ENCODE data around the gene TXNRD1.
"Not testable (repeated sequence)": the region's sequence is repeated elsewhere in the genome, so short reads cannot be mapped to it uniquely, and the experiment has no call there.

Gene TXNRD1

DNA sequence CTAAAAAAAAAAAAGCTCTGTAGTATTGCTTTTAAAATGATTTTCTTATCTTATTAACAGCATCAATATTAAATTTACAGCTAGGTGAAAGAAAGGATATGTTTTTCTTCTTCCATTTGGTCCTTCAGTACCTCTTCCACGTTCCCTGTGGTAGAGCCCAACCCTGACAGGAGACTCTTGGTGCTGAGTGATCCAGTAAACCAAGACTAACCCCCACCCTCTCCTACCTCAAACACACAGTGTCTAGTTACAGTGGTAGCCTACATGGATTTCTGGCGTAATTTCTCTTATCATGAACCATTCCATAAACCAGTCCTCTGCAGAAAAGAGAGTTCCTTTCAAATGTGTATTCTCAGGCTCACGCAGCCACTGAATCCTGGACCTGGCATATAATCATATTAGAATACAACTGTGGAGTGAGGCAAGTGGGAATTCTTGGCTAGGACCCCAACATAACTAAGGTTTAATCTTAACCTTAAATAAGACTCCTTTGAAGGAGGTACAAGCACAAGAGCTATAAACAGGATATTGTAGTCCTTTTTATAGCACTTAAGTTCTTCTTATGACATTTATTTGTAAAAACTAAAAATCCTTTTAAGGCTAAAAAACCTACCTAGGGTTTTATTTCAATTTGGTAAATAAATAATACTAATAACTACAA is 27.1 kb downstream of the TXNRD1 start:
- DNase-seq: no peak

DNA sequence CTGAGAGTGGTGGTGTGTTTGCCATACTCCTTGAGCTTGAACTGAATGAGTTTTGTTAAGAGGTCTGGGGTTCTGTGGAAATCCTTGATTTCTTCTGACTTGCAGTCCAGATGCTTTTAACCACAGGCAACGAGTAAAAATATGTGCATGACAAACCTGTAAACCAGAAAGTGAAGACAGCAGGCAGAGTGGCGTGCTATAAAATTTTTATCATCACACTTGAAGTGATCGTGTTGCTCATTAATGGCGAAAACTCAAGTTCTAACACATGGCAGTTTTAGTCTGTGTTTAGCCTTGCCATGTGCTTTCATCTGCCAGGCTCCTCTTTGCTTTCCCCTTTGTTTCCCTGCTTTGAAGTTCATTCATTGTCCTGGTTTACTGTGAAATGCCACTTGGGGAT is 28.0 kb downstream of the TXNRD1 start:
- no peak for DNase-seq

DNA sequence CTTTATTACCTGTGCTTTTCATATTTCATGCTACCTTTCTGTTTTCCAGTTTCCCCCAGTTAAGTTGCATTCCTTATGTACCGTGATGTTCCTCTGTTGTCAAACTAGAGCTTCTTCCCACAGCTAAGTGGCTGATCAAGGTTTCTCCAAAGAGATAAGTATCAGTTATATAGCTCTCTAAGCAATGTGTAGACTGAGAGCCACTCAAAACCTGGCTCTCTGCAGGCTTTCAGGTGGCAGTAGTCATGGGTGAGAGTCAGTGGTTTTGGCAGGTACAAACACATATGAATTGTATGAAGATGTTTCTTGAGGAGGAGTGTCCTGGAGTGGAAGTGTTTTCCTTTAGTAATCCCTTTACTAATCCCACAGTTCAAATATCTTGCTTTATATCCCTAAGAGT is 28.4 kb downstream of the TXNRD1 start:
- DNase-seq: no peak

DNA sequence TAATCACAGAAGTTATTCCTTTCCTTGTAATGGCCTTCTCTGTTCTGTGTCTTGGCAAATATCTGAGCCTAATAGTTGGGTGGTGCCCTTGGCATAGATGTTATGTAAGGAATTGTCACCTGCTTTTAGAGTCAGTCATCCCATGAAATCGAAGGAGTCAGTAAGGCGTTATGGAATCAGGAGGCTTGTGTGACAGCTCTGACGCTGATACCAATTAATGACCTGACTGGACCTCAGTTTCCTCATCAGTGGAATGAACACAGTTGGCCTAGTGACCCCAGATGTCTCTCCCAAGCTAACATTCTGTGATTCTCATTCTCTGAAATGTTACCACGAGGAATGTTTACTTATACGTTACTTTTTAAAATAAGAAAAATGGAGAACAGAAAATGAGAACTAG is 32.1 kb downstream of the TXNRD1 start:
- DNase-seq: no peak

DNA sequence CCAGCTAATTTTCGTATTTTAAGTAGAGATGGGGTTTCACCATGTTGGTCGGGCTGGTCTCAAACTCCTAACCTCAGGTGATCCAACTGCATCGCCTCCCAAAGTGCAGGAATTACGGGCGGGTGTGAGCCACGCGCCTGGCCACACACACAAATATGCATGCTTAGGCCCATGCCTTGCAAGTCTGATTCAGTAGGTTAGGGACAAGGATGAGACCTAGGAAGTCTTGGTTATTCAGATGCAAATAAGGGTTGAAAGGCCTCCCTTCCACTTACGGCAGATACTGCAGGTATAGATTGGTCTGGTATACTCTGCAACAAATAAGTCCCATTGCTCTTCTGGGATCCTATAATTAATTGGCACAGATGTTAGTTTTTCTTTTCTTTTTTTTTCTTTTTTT is 32.9 kb downstream of the TXNRD1 start:
- DNase-seq: no peak

DNA sequence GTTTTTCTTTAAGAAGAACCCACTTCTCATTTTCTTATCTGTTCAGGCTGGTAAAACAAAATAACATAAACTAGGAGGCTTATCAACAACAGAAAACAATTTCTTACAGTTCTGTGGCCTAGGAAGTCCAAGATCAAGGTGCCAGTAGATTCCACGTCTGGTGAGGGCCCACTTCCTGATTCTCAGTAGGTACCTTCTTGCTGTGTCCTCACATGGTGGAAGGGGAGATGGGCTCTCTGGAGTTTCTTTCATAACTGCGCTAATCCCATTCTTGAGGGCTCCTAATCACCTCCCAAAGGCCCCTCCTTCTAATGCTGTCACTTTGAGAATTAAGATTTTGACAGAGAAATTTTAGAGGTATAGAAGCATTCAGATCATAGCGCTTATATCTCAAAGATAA is 33.4 kb downstream of the TXNRD1 start:
- DNase-seq: no peak

DNA sequence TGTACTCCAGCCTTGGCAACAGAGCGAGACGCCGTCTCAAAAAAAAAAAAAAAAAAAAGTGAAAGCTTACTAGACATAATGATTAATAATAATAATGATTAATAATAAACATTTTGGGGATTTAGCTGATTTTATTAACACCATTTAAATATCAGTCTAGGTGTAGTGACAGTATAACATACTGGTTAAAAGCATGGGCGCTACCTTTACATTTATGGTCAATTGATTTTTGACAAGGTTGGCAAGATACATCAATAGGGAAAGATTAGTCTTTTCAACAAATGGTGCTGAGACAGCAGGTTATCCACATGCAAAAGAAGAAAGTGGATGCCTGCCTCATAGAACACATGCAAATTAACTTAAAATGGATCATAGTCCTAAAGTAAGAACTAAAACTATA is 34.3 kb downstream of the TXNRD1 start:
- DNase-seq: no peak

DNA sequence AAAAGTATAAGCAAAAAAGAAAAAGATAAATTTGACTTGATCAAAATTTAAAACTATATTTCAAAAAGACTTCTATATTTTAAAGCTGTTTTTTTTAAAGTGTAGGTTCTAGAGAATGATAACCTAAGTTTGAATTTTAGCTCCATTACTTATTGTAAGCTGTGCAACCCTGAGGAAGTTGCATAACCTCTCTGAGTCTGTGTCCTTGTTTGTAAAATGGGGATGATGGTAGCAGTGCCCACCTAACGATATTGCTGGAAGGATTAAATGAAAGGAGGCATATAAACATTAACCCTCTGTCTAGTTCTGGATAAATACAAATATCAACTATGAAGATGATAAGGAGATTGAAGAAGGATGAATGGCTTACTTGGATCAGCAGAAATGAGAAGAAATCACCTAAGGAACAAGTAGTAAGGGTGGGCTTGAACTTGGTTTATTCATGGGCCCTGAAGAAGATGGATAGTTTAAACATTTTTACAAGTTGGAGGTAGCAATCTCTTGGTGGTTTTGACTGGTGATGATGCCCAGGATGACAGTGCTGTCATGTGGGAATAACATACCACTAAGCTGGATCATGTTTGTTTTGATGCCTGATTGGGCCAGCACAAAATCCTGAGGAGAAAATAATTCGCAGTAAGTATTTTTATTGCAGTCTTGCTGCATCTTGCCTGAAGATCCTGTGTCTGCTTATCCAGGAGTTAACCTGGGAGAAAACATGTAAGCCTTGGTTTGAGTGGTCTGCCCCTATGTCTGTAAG is 35.0 kb downstream of the TXNRD1 start:
- no peak for DNase-seq

DNA sequence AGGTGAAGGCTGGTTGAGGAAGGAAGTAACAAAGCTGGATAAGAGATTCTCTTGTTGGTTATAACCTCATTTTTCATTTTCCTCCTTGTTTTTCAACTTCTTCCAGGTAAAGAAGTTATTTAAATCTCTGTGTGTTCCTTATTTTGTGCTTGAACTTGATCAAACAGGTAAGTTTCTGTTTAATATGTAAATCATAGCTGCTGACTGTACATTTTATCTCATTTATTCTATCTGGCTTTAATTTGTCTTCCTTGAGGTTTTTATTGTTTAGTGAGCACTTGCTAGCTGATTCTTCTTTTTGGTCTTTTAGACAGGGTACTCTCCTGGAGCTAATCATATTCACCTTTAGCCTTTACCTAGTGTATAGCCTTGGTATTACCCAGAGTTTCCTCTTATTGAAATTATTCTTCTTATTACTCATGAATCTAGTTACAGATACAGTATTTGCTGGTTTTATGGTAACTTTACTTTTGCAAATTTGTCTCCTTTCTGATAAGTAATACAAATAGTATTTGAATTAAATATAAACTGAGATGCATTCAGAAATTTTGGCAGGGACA is 42.4 kb downstream of the TXNRD1 start:
- DNase-seq: no peak

DNA sequence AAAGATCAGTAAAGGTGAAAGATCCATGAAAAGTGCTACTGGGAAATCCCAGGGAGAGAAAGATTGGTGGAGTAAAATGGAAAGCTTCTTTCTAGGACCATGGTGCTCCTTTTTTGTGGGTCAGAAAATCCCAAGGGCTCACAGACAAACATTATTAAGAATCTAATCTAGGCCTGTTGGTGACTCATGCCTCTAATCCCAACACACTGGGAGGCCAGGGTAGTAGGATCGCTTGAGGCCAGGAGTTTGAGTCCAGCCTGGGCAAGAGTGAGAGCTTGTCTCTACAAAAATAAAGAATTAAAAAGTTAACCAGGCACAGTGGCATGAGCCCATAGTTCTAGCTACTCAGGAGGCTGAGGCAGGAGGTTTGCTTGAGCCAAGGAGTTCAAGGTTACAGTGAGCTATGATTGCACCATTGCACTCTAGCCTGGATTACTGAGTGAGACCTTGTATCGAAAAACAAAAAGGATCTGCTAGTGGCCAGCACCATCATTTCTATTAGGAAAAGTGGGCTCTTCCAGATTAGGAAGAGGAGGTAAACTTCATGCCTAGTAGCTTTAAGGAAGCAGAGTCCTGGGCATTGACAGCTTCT is 43.0 kb downstream of the TXNRD1 start:
- DNase-seq: no peak

DNA sequence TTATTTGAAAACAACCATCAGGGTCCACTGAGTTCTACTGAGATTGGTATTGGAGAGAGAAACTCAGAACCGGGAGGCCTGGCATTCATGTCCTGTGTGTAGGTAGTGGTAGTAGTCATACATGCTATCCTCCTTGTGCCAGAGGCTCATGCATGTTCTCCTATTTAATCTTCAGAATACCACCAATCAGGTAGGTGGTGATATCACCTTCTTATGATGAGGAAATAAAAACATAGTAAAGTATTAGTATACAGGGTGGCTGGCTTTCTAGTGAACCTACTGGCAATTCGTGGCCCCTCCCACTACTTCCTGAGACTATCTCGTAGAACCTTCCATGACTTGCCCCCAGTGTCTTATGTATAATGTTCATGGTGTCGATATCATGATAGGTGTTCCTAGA is 47.4 kb downstream of the TXNRD1 start:
- no peak for DNase-seq

DNA sequence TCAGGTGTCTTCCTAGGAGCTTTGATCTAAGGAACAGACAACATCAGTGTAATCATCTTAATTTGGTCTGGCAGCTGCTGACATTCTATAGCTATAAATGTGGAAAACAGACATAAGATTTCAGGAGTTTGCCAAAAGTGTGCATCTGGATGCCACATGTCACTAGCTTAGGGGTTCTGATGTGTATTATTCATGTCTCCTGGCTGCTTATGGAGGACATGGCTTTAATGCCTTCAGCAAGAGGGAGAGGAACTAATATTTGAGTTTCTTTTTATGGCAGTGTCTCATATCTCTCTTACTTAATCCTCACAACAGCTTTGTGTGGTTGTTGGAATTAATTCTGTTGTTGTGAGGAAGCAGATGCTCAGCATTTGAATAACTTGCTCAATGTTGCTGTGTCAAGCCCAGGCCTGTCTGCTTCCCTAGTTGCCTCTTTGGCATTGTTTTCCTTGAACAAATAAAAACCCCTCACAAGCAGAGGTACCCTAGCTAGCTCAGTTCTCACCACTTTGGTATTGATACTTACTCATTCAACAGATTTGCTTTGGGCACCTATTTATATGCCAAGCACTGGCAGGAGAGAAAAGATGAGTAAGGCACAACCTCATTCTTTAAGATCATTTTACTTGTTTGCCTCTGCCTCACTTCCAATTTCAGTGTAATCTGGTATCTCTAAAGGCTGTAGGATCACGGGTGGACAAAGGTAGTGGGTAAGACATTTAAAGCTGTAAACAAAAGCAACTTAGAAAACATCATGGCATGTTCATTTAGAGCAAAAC is 48.2 kb downstream of the TXNRD1 start:
- peak; percentile 6 for DNase-seq

DNA sequence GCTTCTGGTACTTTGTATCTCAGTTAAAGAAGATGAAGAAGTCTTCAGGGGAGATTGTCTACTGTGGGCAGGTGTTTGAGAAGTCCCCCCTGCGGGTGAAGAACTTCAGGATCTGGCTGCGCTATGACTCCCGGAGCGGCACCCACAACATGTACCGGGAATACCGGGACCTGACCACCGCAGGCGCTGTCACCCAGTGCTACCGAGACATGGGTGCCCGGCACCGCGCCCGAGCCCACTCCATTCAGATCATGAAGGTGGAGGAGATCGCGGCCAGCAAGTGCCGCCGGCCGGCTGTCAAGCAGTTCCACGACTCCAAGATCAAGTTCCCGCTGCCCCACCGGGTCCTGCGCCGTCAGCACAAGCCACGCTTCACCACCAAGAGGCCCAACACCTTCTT is 49.9 kb downstream of the TXNRD1 start:
- DNase-seq: not testable (repeated sequence)

DNA sequence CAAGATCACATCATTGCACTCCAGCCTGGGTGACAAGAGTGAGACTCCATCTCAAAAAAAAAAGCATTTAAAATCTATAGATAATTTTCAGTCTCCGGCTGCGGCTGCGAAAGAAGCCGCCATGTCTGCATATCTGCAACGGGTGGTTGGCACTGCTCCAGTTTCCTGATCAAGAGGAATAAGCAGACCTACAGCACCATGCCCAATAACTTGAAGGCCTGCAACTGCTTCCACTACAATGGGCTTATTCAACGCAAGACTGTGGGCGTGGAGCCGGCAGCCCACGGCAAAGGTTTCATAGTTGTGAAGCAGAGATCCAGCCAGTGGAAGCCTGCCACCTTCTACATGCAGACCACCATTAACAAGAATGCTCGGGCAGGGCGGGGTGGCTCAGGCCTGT is 57.4 kb downstream of the TXNRD1 start:
- no peak for DNase-seq

DNA sequence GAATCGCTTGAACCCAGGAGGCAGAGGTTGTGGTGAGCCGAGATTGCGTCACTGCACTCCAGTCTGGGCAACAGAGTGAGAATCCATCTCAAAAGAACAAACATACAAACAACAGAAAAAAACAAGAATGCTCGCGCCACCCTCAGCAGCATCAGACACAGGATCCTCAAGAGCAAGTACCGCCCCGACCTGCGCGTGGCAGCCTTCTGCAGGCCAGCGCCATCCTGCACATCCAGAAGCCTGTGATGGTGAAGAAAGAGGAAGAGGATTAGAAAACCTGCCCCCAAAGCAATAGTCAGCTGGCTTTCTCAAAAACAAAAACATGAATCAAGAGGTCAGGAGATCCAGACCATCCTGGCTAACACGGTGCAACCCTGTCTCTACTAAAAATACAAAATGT is 57.9 kb downstream of the TXNRD1 start:
- no peak for DNase-seq

DNA sequence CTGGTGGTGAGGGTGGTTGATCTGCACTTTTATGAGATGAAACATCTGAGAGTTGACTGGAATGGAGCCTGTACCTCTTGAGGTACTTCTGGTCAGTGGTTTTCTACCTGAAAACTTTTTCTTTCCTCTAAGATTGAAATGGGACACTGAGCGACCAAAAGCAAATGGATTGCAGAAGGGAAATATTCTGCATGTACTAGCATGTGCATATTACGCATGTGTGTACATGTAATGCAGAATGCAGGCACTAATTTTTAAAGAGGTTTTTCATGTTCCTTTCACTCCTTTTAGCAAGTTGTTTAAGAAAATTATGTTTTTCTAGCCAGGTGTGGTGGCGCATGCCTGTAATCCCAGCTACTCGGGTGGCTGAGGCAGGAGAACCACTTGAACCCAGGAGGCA is 59.2 kb downstream of the TXNRD1 start:
- DNase-seq: no peak

DNA sequence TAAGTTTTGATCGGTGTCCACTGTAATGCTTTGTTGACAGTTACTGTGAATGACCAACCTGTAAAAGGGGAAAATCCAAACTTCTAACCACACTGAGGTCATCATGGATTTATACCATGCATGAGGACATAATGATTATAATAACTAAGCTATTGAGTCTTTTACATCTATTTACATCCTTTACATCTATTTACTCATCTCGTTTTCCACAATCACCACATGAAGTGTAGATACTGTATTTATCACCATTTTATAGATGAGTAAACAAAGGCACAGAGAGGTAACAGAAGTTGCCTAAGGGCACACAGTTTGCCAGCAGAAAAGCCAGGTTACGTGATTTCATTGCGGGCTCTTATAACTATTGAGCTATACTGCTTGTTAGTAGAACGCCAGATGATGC is 60.1 kb downstream of the TXNRD1 start:
- peak; percentile 50 for DNase-seq

DNA sequence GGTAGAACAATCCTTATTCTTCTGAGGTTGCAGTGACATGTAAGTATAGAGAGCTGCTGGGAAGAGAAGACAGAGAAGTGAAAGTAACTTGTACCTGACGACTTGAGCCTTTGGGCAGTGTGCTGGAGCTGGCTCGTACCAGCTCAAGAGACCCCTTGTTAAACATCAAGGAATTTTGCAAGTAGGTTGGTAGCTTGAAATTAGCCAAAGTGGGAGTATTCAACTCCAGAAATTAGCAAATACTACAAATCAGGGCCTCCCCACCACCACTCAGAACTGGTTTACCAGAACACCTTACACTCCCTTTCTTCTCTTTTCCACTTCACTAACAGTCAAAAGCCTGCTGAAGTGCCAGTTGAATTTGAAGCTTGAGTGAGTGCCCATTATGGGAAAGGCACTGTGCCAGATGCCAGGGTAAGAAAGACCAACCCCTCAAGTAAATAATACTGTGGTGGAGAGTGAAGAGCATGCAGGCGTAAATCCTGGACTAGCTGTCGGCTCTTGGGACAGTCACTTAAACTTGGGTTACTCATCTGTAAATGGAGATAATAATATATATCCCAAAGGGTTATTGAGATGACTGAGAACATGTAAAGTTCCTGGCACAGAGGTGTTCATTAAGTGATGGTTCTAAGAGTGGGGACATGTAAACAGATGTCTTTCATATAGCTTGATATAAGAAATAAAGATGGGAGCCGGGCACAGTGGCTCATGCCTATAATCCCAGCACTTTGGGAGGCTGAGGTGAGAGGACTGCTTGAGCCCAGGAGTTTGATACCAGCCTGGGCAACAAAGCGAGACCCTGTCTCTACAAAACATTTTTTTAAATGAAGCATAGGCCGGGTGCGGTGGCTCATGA is 60.9 kb downstream of the TXNRD1 start:
- peak; percentile 91 for DNase-seq

DNA sequence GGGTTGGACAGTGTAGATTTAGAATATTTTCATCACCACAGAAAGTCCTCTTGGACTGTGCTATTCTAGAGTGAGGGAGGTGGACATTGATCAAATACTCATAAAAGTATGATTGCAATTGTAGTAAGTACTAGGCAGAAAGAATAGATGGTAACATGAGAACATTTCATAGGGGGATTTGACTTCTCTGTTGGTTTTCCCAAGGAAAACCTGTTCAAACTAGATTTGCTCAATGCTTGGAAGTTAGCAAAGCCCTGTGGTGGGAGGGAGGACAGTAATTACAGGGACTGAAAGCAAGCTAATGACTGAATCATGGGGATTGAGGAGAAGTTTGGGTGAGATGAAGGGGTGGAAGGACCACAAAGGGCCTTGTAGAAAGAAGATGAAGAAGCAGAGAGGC is 63.6 kb downstream of the TXNRD1 start:
- no peak for DNase-seq

DNA sequence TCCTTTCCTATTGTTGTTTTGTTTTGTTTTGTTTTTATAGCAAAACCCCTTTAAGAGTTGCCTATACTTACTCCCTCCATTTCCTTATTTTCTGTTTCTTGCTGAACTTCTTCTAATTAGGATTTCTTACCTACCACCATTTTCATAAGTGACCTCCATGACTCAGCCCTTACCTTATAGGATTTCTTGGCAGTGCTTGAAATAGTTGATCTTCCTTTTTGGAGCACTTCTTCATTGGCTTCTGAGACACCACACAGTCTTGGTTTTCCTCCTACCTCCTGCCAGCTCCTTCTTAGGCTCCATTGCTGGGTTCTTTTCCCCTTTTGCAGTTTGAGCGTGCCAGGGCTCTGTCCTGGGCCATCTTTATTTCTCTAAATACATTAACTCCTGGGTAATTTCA is 64.5 kb downstream of the TXNRD1 start:
- DNase-seq: no peak

DNA sequence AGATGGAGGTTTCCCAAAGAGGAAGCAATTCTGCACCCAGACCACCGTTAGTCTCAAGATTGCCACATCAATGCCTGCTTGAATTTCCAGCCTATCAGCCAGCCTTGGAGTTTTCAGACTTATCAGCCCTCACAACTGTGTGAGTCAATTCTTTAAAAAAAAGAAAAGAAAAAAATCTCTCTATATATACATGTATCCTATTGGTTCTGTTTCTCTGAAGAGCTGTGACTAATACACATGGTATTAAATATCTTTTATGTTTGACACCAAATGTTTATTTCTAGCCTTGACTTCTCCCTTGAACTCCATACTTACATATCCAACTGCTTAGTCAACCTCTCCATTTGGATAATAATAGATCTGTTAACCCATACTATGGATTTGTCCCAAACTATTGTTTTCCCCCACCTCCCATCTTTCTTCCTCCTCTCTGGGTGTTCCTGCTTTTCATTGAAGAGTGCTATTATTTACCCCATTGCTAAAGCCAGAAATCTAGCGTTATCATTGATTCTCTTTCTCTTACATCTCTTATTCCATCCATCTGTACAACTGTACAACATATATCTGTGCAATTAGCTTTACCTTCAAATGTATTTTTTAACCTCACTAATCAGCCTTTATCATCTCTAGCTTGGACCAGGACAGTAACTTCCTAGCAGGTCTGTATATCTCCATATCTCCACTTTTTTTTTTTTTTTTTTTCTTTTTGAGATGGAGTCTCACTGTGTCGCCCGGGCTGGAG is 65.3 kb downstream of the TXNRD1 start:
- DNase-seq: peak; percentile 94

DNA sequence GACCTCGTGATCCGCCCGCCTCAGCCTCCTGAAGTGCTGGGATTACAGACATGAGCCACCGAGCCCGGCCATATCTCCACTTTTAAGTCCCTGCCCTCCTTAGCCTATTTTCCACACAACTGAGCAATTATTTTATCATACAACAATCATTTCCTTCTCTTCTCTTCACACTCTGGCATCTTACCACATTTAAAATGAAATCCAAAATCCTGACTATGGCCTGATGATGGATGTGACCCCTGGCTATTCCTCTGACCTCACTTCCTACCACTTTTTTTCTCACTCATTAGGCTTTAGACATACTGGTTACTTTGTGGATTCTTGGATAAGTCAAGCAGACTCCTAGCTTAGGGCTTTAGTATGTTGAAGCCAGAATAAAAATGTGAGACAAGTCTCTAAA is 66.1 kb downstream of the TXNRD1 start:
- no peak for DNase-seq

All from kidney glomerular epithelial cell (primary cell).